Progenitor cell of endocrine pancreas (in vitro differentiated cells): ENCODE data around the gene ADD1. TPM values are rescaled to one million over a fixed set of nuclear protein-coding genes. Genes with fewer than 3 reads are reported as not detected.
A peak's percentile ranks its signal among the peaks of the same experiment; 100 is the strongest.

Experiments used
- DNase-seq: peaks from one replicate; pipeline ENCODE4 v3.0.0; 2021; ENCODE audit warnings: low spot score; ENCODE audit not compliant: unreplicated experiment
- H3K27ac Mint-ChIP-seq: 2 replicates; pipeline ENCODE4 v1.8.0; 2021; ENCODE audit warnings: mild to moderate bottlenecking, moderate library complexity, mixed read lengths
- H3K27me3 Mint-ChIP-seq: 2 replicates; pipeline ENCODE4 v1.8.0; 2021; ENCODE audit warnings: mixed read lengths
- H3K36me3 Mint-ChIP-seq: 2 replicates; pipeline ENCODE4 v1.8.0; 2022; ENCODE audit warnings: mixed read lengths; ENCODE audit not compliant: insufficient read depth
- H3K4me1 Mint-ChIP-seq: 2 replicates; pipeline ENCODE4 v1.8.0; 2021; ENCODE audit warnings: low read depth, mixed read lengths
- H3K4me3 Mint-ChIP-seq: 2 replicates; pipeline ENCODE4 v1.8.0; 2021; ENCODE audit warnings: low read depth, mild to moderate bottlenecking, moderate library complexity, mixed read lengths
- H3K9me3 Mint-ChIP-seq: 2 replicates; pipeline ENCODE4 v1.8.0; 2021; ENCODE audit warnings: low read depth, mixed read lengths
- CTCF ChIP-seq: fragments of 200-600 bp; sonication (generic); IDR thresholded peaks from one replicate; pipeline ENCODE4 v1.5.0; 2021; ENCODE audit warnings: antibody characterized with exemption, mild to moderate bottlenecking; ENCODE audit not compliant: unreplicated experiment
- total RNA-seq: library from RNA; stranded (reverse); gene quantifications from 2 replicates; pipeline ENCODE4 v1.2.1, GENCODE V29; 2021

Gene ADD1
- total RNA-seq, 1 donor from 2014 or later = 271 TPM

GRCh38 chr4:2929469-2929868 lies 85.8 kb downstream of the ADD1 start:
- Mint-ChIP-seq H3K27ac (peak overlapping the region; percentile 37), H3K27me3 (no peaks in the 10 kb centered on the region), H3K4me3 (no peak overlapping the region), H3K9me3 (no peaks in the 10 kb centered on the region), H3K36me3 (peaks cover 14% of the 10 kb centered on the region), H3K4me1 (peaks cover 8% of the 10 kb centered on the region)
- no peak for TF ChIP-seq CTCF
- DNase-seq = no peak

- Mint-ChIP-seq H3K27ac (peak overlapping the region; percentile 9), H3K9me3 (no peaks in the 10 kb centered on the region), H3K4me3 (no peak overlapping the region), H3K4me1 (peaks cover 8% of the 10 kb centered on the region), H3K36me3 (peaks cover 14% of the 10 kb centered on the region), H3K27me3 (no peaks in the 10 kb centered on the region)
- no peak for TF ChIP-seq CTCF
- DNase-seq = no peak
These were observed 86.6 kb downstream of the ADD1 start for GRCh38 chr4:2930135-2930757.

- Mint-ChIP-seq H3K36me3 (peaks cover 13% of the 10 kb centered on the region), H3K27me3 (no peaks in the 10 kb centered on the region), H3K4me3 (no peak overlapping the region), H3K9me3 (no peaks in the 10 kb centered on the region), H3K27ac (peak overlapping the region; percentile 29), H3K4me1 (peaks cover 11% of the 10 kb centered on the region)
- peak; percentile 34 for TF ChIP-seq CTCF
- DNase-seq = no peak
These were observed 87.3 kb downstream of the ADD1 start for GRCh38 chr4:2930758-2931511.

GRCh38 chr4:2931512-2932301 lies 88.1 kb downstream of the ADD1 start:
- DNase-seq = no peak
- no peak for TF ChIP-seq CTCF
- H3K9me3 Mint-ChIP-seq = no peaks in the 10 kb centered on the region
- peaks cover 13% of the 10 kb centered on the region for H3K36me3 Mint-ChIP-seq
- peak overlapping the region; percentile 71 for H3K27ac Mint-ChIP-seq
- H3K27me3 Mint-ChIP-seq = no peaks in the 10 kb centered on the region
- H3K4me3 Mint-ChIP-seq = no peak overlapping the region
- peaks cover 13% of the 10 kb centered on the region for H3K4me1 Mint-ChIP-seq

GRCh38 chr4:2932321-2932950 lies 88.8 kb downstream of the ADD1 start:
- Mint-ChIP-seq H3K4me1 (peaks cover 16% of the 10 kb centered on the region), H3K27ac (no peak overlapping the region), H3K9me3 (no peaks in the 10 kb centered on the region), H3K4me3 (peak overlapping the region; percentile 80), H3K36me3 (peaks cover 13% of the 10 kb centered on the region), H3K27me3 (no peaks in the 10 kb centered on the region)
- no peak for TF ChIP-seq CTCF
- no peak for DNase-seq
